ENCODE results near the gene LBHD2.

- TF ChIP-seq EZH2 (IDR thresholded peaks at IDR 0.05; ENCODE audit: borderline replicate concordance, insufficient read depth, low read depth, low read length, poor library complexity, severe bottlenecking) (no peak), CTCF (IDR thresholded peaks at IDR 0.05) (no peak)
Measured at GRCh38 chr14:103074729-103075367, 9.2 kb upstream of the LBHD2 start.
